Left ventricle myocardium inferior (tissue), 1 donor: Measurements from ENCODE around the gene ZW10. TPM values are rescaled to one million over a fixed set of nuclear protein-coding genes. Genes with fewer than 3 reads are reported as not detected.
"Not testable (repeated sequence)": the region's sequence is repeated elsewhere in the genome, so short reads cannot be mapped to it uniquely, and the experiment has no call there.

Experiments used
- DNase-seq: peaks from one replicate; pipeline ENCODE4 v3.0.0-alpha.2; 2020
- H3K27ac ChIP-seq: fragments of 200-600 bp; replicated peaks from 2 replicates; pipeline ENCODE4 v1.8.0; 2021
- H3K27me3 ChIP-seq: fragments of 200-600 bp; 2 replicates; pipeline ENCODE4 v1.8.0; 2021; ENCODE audit warnings: low read depth
- H3K36me3 ChIP-seq: fragments of 200-600 bp; 2 replicates; pipeline ENCODE4 v1.8.0; 2021
- H3K4me1 ChIP-seq: fragments of 200-600 bp; 2 replicates; pipeline ENCODE4 v1.8.0; 2021
- H3K4me3 ChIP-seq: fragments of 200-600 bp; 2 replicates; pipeline ENCODE4 v1.8.0; 2021; ENCODE audit warnings: mild to moderate bottlenecking, moderate library complexity
- H3K9me3 ChIP-seq: fragments of 200-600 bp; replicated peaks from 2 replicates; pipeline ENCODE4 v1.8.0; 2021
- intact Hi-C: fragments of 100-400 bp; cut with micrococcal nuclease; formaldehyde crosslinking; loops from one replicate; pipeline ENCODE4 v1.11.0; 2022
- total RNA-seq: library from RNA; stranded (reverse); fragmentation: NEBNext Ultra II Directional; extraction: Animal tissue kit (Norgen Biotek cat#: 25700); gene quantifications from one replicate; pipeline ENCODE4 v1.2.1, GENCODE V29; 2021
- TF ChIP-seq, protein P1 (sequence below): fragments of 200-600 bp; IDR thresholded peaks from 2 replicates; pipeline ENCODE4 v1.8.0; 2021; ENCODE audit warnings: antibody characterized with exemption, mild to moderate bottlenecking, borderline replicate concordance
- donor health status: DM: no; HTN: yes; CAD: no; lungs with severe emphysema.

ZW10 gene
- total RNA-seq, 1 donor from 2014 or later = 8.6 TPM

DNA sequence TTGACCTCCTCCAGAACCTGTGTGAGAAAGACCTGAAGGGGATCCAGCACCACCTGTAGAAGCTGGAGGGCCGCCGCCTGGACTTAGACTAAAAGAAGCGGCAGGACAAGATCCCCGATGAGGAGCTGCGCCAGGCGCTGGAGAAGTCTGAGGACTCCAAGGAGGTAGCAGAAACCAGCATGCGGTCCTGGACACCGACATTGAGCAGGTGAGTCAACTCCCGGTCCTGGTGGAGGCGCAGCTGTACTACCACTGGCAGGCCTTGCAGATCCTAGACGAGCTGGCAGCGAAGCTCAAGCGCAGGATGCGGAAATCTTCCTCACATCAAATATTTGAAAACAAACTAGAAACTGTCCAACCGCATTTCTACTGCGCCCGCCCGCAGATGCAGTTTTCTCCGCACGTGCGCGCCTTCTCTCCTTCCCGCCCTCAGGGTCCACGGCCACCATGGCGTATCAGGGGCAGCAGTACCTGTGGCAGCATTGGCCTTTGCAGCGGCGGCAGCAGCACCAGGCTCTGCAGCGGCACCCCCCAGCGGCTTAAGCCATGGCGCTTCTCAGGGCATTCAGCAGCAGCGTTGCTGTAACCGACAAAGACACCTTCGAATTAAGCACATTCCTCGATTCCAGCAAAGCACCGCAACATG lies 16.3 kb upstream of the ZW10 start:
- DNase-seq = no peak
- H3K9me3 ChIP-seq = no peaks in the 10 kb centered on the region
- H3K4me1 ChIP-seq = no peaks in the 10 kb centered on the region
- intact Hi-C loops = no loop called here
- H3K27ac ChIP-seq = no peak overlapping the region
- no peak overlapping the region for H3K4me3 ChIP-seq
- H3K36me3 ChIP-seq = no peaks in the 10 kb centered on the region
- TF ChIP-seq, protein P1, sequence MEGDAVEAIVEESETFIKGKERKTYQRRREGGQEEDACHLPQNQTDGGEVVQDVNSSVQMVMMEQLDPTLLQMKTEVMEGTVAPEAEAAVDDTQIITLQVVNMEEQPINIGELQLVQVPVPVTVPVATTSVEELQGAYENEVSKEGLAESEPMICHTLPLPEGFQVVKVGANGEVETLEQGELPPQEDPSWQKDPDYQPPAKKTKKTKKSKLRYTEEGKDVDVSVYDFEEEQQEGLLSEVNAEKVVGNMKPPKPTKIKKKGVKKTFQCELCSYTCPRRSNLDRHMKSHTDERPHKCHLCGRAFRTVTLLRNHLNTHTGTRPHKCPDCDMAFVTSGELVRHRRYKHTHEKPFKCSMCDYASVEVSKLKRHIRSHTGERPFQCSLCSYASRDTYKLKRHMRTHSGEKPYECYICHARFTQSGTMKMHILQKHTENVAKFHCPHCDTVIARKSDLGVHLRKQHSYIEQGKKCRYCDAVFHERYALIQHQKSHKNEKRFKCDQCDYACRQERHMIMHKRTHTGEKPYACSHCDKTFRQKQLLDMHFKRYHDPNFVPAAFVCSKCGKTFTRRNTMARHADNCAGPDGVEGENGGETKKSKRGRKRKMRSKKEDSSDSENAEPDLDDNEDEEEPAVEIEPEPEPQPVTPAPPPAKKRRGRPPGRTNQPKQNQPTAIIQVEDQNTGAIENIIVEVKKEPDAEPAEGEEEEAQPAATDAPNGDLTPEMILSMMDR = no peak
- peaks cover 8% of the 10 kb centered on the region for H3K27me3 ChIP-seq

DNA sequence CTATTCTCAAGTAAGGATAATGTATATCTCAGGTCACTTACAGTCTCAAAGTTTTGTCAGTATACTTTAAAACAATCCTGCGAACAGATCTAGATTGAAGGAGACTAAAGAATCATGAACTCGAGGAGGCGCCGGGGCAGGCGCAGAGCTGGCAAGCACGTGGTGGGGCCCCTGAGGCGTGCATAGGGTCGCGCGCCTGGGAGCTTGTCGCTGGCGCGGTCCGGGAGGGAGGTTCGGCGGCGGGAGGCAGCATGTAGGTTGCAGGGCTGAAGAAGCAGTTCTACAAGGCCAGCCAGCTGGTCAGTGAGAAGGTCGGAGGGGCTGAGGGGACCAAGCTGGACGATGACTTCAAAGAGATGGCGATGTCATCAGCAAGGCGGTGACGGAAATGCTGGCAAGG lies 15.5 kb upstream of the ZW10 start:
- H3K4me3 ChIP-seq, H3K27ac ChIP-seq, intact Hi-C loops, H3K36me3 ChIP-seq, H3K27me3 ChIP-seq, DNase-seq, H3K9me3 ChIP-seq, H3K4me1 ChIP-seq: not testable (repeated sequence)

DNA sequence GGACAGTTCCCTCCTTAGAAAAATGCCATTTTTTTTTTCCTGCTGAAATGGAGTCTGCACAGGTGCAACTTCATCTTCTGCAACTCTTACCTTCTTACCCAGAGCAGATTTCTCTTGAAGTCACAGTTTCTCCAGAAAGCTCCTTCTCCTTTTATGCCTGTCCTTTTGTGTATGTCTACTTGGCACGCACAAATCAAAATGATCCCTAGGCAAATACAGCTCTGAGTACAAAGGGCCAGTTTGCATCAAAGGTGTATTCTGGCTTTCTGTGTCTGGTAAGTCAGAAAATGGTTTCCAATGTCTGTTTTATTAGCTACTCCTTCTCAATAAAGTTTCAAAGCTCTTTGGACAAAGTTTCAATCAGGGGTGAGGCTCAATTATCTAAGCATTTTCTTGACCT lies 8.6 kb upstream of the ZW10 start:
- Histone ChIP-seq H3K27ac (no peak overlapping the region), H3K36me3 (no peaks in the 10 kb centered on the region), H3K4me3 (no peak overlapping the region), H3K4me1 (peaks cover 25% of the 10 kb centered on the region), H3K27me3 (peaks cover 4% of the 10 kb centered on the region), H3K9me3 (no peaks in the 10 kb centered on the region)
- intact Hi-C loops = no loop called here
- TF ChIP-seq, protein P1 = no peak
- no peak for DNase-seq

GRCh38 chr11:113781682-113782081 lies 8.2 kb upstream of the ZW10 start:
- DNase-seq = no peak
- H3K36me3 ChIP-seq = no peaks in the 10 kb centered on the region

GRCh38 chr11:113779496-113779895 lies 6.0 kb upstream of the ZW10 start, which contains the start of gene CLDN25:
CLDN25 (plus strand) TSS chr11:113779796; CDS start chr11:113779796, 0 bp downstream.
- intact Hi-C loops = no loop called here
- H3K36me3 ChIP-seq = no peaks in the 10 kb centered on the region
- TF ChIP-seq, protein P1 = no peak
- peaks cover 25% of the 10 kb centered on the region for H3K4me1 ChIP-seq
- H3K4me3 ChIP-seq = no peak within 1 kb of the TSS
- no peaks in the 10 kb centered on the region for H3K27me3 ChIP-seq
- no peaks in the 10 kb centered on the region for H3K9me3 ChIP-seq
- peak within 1 kb of the TSS; percentile 83 for H3K27ac ChIP-seq
- DNase-seq = no peak

More at GRCh38 chr11:113781682-113782081, 8.2 kb upstream of the ZW10 start:
- H3K27me3 ChIP-seq = peaks cover 4% of the 10 kb centered on the region
- no peak overlapping the region for H3K4me3 ChIP-seq
- H3K4me1 ChIP-seq = peaks cover 25% of the 10 kb centered on the region
- intact Hi-C loops = no loop called here
- H3K27ac ChIP-seq = no peak overlapping the region
- H3K9me3 ChIP-seq = no peaks in the 10 kb centered on the region
- TF ChIP-seq, protein P1 = no peak

DNA sequence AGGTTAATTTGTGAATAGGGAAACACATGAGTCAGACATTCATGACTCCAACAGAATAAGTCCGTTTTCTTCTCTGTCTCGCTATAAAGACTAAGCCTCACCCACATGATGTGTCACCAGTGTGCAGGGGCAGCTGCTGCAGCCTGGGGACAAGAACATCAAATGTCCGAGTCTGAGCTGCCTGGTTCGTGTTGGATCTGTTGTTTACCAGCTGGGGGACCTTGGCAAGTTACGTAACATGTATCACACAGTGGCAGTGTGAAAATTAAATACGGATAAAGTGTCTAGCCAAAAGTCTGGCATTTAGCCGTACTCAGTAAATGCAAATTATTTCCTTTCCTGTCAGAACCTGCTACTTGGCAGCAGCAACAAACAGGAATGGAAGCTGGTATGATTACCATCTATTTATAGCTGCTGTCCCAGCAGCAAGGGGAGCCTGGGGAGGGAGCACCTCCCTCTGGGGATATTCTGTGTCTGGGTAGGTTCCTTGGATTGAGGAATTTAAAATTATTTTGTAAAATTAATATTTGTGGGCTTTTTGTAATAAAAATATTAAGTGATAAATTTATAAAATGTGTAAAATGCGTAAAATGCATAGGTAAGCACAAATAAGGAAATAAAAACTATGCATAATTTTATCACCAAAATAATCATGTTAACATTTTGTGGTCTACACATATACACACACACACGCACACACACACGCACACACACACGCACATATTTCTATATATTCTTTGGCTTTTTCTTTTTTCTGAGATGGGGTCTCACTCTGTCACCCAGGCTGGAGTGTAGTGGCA lies 4.8 kb upstream of the ZW10 start:
- intact Hi-C loops = no loop called here
- Histone ChIP-seq H3K4me1 (peaks cover 33% of the 10 kb centered on the region), H3K36me3 (no peaks in the 10 kb centered on the region), H3K27ac (peak overlapping the region; percentile 83), H3K9me3 (no peaks in the 10 kb centered on the region), H3K4me3 (peak overlapping the region; percentile 44), H3K27me3 (no peaks in the 10 kb centered on the region)
- no peak for DNase-seq
- TF ChIP-seq, protein P1 = no peak
